Loucy (cell line): Measurements from ENCODE around the gene ESYT3.

Experiments used
- EZH2phosphoT487 ChIP-seq: fragments of 200-600 bp; IDR thresholded peaks from 2 replicates; pipeline ENCODE4 v1.6.1; 2018; ENCODE audit warnings: antibody characterized with exemption, mild to moderate bottlenecking, moderate library complexity, borderline replicate concordance
- TF ChIP-seq, protein P1 (sequence below): fragments of 200-600 bp; sonication (generic); conservative IDR thresholded peaks from 2 replicates; pipeline ENCODE4 v1.5.1; 2014; ENCODE audit warnings: mild to moderate bottlenecking, antibody characterized with exemption, low read length

DNA sequence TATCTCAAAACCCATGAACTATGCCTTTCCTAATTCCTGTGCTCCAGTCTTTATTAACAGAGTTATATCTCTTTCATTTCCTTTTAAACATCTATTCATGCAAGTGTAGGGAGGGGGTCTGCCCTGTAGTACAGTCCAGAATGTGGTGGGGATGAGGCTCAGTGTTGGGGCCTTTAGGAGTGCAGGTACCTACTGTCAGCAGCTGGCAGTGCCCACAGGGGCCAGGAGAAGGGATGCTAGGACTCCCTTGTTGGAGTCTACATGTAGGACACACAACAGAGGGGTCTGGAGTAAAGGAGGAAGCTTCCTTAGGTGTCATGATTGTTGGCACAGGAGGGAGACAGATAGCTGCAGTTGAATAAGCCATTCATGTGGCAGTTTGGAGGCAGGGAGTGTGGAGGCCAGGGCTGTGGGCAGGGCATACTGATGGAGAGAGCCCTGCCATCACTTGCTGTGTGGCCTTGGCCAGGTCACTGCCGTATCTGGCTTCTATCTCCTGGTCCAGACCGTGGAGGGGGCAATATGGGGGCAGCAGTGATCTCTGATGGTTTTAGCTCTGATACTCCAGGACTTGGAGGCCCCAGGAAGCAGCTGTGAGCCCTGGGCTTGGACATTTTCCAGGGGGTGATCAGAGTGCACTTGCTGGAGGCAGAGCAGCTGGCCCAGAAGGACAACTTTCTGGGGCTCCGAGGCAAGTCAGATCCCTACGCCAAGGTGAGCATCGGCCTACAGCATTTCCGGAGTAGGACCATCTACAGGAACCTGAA is 29.5 kb downstream of the ESYT3 start:
- no peak for TF ChIP-seq EZH2phosphoT487
- TF ChIP-seq, protein P1, sequence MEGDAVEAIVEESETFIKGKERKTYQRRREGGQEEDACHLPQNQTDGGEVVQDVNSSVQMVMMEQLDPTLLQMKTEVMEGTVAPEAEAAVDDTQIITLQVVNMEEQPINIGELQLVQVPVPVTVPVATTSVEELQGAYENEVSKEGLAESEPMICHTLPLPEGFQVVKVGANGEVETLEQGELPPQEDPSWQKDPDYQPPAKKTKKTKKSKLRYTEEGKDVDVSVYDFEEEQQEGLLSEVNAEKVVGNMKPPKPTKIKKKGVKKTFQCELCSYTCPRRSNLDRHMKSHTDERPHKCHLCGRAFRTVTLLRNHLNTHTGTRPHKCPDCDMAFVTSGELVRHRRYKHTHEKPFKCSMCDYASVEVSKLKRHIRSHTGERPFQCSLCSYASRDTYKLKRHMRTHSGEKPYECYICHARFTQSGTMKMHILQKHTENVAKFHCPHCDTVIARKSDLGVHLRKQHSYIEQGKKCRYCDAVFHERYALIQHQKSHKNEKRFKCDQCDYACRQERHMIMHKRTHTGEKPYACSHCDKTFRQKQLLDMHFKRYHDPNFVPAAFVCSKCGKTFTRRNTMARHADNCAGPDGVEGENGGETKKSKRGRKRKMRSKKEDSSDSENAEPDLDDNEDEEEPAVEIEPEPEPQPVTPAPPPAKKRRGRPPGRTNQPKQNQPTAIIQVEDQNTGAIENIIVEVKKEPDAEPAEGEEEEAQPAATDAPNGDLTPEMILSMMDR = no peak
